DOHH2 (cell line): ENCODE results near the gene GRM4.

Experiments
- H3F3A ChIP-seq: fragments of 200-600 bp; sonication (generic), shearing (Covaris generic); 2 replicates; pipeline ENCODE4 v1.6.0; 2016; ENCODE audit warnings: antibody characterized with exemption, mild to moderate bottlenecking; ENCODE audit not compliant: control insufficient read depth, insufficient read depth
- H3K27ac ChIP-seq: fragments of 200-600 bp; sonication (generic); 2 replicates; pipeline ENCODE4 v1.5.1; 2014; ENCODE audit warnings: low read depth, mild to moderate bottlenecking, low read length, moderate library complexity
- H3K27me3 ChIP-seq: fragments of 200-600 bp; sonication (generic); 2 replicates; pipeline ENCODE4 v1.6.1; 2014; ENCODE audit warnings: mild to moderate bottlenecking, low read length, mixed read lengths; ENCODE audit not compliant: control insufficient read depth
- H3K36me3 ChIP-seq: fragments of 200-600 bp; sonication (generic); 2 replicates; pipeline ENCODE4 v1.6.1; 2014; ENCODE audit warnings: mild to moderate bottlenecking, low read length, moderate library complexity, mixed read lengths; ENCODE audit not compliant: control insufficient read depth
- H3K4me1 ChIP-seq: fragments of 200-600 bp; sonication (generic); 2 replicates; pipeline ENCODE4 v1.6.1; 2014; ENCODE audit warnings: mild to moderate bottlenecking, low read length, mixed read lengths; ENCODE audit not compliant: control insufficient read depth
- H3K4me2 ChIP-seq: fragments of 200-600 bp; sonication (generic); 2 replicates; pipeline ENCODE4 v1.6.0; 2014; ENCODE audit warnings: mild to moderate bottlenecking, low read length, moderate library complexity
- H3K4me3 ChIP-seq: fragments of 200-600 bp; sonication (generic); 2 replicates; pipeline ENCODE4 v1.5.1; 2014; ENCODE audit warnings: mild to moderate bottlenecking, low read length, mixed read lengths
- H3K79me2 ChIP-seq: fragments of 200-600 bp; sonication (generic); 2 replicates; pipeline ENCODE4 v1.6.1; 2014; ENCODE audit warnings: mild to moderate bottlenecking, low read length, mixed read lengths; ENCODE audit not compliant: control insufficient read depth
- H3K9me2 ChIP-seq: fragments of 200-600 bp; sonication (generic); replicated peaks from 2 replicates; pipeline ENCODE4 v1.6.1; 2014; ENCODE audit warnings: mild to moderate bottlenecking, low read length, mixed read lengths; ENCODE audit not compliant: control insufficient read depth
- H3K9me3 ChIP-seq: fragments of 200-600 bp; sonication (generic); 2 replicates; pipeline ENCODE4 v1.6.1; 2014; ENCODE audit warnings: antibody characterized with exemption, low read length, mixed read lengths; ENCODE audit not compliant: control insufficient read depth, insufficient read depth
- H4K20me1 ChIP-seq: fragments of 200-600 bp; sonication (generic); 2 replicates; pipeline ENCODE4 v1.6.0; 2014; ENCODE audit warnings: low read depth, mild to moderate bottlenecking, antibody characterized with exemption, low read length, moderate library complexity; ENCODE audit not compliant: control insufficient read depth, insufficient read depth
- EZH2phosphoT487 ChIP-seq: fragments of 200-600 bp; sonication (generic); IDR thresholded peaks from 2 replicates; pipeline ENCODE4 v1.6.1; 2017; ENCODE audit warnings: borderline replicate concordance, mild to moderate bottlenecking, antibody characterized with exemption, low read length, moderate library complexity, mixed read lengths
- TF ChIP-seq, protein P1 (sequence below): fragments of 200-600 bp; sonication (generic); IDR thresholded peaks from one replicate; pipeline ENCODE4 v1.5.1; 2014; ENCODE audit warnings: antibody characterized with exemption, mild to moderate bottlenecking, low read depth, low read length; ENCODE audit not compliant: poor library complexity, severe bottlenecking

The GRM4 gene

DNA sequence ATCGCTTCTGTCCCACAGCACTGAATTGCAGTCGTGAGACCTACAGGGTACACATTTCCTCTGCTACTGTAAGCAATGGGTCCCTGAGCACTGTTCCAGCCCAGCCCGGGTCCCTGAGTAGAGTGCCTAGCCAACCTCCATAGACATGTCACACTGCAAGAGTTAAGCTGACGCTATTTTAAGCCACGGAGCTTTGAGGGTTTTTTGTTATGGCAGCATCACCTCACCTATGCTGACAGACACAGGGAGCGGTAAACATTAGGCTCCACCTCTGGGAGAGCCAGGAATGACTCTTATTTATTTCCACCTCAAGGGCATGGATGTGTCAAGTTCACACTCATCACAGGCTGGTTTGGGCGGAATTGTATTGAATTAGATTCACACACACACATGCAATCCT lies 45.1 kb downstream of the GRM4 start:
- H3K27ac ChIP-seq: no peak overlapping the region
- H3K9me2 ChIP-seq: no peaks in the 10 kb centered on the region
- no peaks in the 10 kb centered on the region for H3K79me2 ChIP-seq
- H3K9me3 ChIP-seq: no peaks in the 10 kb centered on the region
- H3K4me1 ChIP-seq: no peaks in the 10 kb centered on the region
- TF ChIP-seq, protein P1, sequence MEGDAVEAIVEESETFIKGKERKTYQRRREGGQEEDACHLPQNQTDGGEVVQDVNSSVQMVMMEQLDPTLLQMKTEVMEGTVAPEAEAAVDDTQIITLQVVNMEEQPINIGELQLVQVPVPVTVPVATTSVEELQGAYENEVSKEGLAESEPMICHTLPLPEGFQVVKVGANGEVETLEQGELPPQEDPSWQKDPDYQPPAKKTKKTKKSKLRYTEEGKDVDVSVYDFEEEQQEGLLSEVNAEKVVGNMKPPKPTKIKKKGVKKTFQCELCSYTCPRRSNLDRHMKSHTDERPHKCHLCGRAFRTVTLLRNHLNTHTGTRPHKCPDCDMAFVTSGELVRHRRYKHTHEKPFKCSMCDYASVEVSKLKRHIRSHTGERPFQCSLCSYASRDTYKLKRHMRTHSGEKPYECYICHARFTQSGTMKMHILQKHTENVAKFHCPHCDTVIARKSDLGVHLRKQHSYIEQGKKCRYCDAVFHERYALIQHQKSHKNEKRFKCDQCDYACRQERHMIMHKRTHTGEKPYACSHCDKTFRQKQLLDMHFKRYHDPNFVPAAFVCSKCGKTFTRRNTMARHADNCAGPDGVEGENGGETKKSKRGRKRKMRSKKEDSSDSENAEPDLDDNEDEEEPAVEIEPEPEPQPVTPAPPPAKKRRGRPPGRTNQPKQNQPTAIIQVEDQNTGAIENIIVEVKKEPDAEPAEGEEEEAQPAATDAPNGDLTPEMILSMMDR: no peak
- TF ChIP-seq EZH2phosphoT487: no peak
- peaks cover 4% of the 10 kb centered on the region; the same call in 1 of the 2 replicates for H3K27me3 ChIP-seq
- H3K4me3 ChIP-seq: no peak overlapping the region
- H3K4me2 ChIP-seq: no peak overlapping the region
- no peaks in the 10 kb centered on the region for H4K20me1 ChIP-seq
- no peaks in the 10 kb centered on the region for H3K36me3 ChIP-seq
- no peaks in the 10 kb centered on the region for H3F3A ChIP-seq

- H3K4me2 ChIP-seq: no peak overlapping the region
- no peak for TF ChIP-seq EZH2phosphoT487
- TF ChIP-seq, protein P1: no peak
- no peaks in the 10 kb centered on the region for H3K9me2 ChIP-seq
- no peak overlapping the region for H3K4me3 ChIP-seq
- no peak overlapping the region for H3K27ac ChIP-seq
- H3K9me3 ChIP-seq: no peaks in the 10 kb centered on the region
- peaks cover 4% of the 10 kb centered on the region; the same call in 1 of the 2 replicates for H3K27me3 ChIP-seq
- no peaks in the 10 kb centered on the region for H3K36me3 ChIP-seq
- H4K20me1 ChIP-seq: no peaks in the 10 kb centered on the region
- H3K79me2 ChIP-seq: no peaks in the 10 kb centered on the region
- no peaks in the 10 kb centered on the region for H3F3A ChIP-seq
- H3K4me1 ChIP-seq: no peaks in the 10 kb centered on the region
Observed at GRCh38 chr6:34099878-34100277, 46.0 kb downstream of the GRM4 start.

GRCh38 chr6:34098045-34098936 lies 47.6 kb downstream of the GRM4 start:
- no peaks in the 10 kb centered on the region for H3K36me3 ChIP-seq
- H3K4me1 ChIP-seq: no peaks in the 10 kb centered on the region
- TF ChIP-seq EZH2phosphoT487: no peak
- TF ChIP-seq, protein P1: no peak
- H3K9me3 ChIP-seq: no peaks in the 10 kb centered on the region
- no peak overlapping the region for H3K4me2 ChIP-seq
- H4K20me1 ChIP-seq: no peaks in the 10 kb centered on the region
- H3F3A ChIP-seq: no peaks in the 10 kb centered on the region
- H3K9me2 ChIP-seq: no peaks in the 10 kb centered on the region
- H3K27me3 ChIP-seq: peaks cover 9% of the 10 kb centered on the region; the same call in 1 of the 2 replicates
- H3K4me3 ChIP-seq: no peak overlapping the region
- no peak overlapping the region for H3K27ac ChIP-seq
- H3K79me2 ChIP-seq: no peaks in the 10 kb centered on the region
